Measurements from ENCODE around the gene HSD17B8.

HSD17B8 gene

DNA sequence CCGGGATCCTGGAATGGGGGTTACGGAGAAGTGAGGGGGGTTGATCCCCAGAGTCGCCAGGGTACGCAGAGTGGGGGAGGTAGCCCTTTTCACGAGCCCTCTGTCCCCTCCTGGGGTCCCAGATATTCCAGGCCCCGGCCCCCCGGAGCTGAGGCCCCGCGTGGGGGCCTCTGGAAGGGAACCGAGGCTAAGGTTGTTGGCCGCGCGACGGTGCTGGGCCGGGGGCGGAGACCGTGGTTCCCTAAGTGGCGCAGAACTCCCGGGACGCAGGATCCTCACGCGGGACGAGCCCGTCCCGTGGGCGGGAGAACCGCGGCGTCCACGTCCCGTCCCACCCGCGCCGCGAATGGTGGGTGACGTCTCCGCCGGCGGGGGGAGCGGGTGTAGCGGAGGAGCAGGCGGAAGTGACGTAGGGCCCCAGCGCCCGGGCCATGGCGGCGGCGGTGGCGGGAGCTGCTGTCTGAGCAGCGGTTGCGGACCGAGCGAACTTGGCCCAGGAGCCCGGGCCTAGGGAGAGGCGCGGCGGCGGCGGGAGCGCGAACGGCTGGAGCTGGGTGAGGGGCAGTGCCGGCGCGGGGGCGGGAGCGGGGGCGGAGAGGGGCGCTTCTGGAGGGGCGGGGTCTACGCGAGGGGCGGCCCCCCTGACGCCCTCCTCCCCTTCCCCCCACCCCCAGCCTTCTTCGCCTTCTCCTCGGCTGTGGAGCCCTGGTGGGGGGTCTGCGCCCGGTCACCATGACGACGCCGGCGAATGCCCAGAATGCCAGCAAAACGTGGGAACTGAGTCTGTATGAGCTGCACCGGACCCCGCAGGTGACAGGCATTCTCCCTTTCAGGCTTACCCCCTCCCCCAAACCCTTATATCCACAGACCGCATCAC is 3.9 kb downstream of the HSD17B8 start, which contains the start of gene RING1:
Gene RING1, plus strand, starts transcription at position 410 of the 877 bp plus-strand sequence. Its CDS starts 323 bp downstream, at position 733.
- DNase-seq (ENCODE audit: low read depth) = peak; percentile 69
- TF ChIP-seq, protein P1, sequence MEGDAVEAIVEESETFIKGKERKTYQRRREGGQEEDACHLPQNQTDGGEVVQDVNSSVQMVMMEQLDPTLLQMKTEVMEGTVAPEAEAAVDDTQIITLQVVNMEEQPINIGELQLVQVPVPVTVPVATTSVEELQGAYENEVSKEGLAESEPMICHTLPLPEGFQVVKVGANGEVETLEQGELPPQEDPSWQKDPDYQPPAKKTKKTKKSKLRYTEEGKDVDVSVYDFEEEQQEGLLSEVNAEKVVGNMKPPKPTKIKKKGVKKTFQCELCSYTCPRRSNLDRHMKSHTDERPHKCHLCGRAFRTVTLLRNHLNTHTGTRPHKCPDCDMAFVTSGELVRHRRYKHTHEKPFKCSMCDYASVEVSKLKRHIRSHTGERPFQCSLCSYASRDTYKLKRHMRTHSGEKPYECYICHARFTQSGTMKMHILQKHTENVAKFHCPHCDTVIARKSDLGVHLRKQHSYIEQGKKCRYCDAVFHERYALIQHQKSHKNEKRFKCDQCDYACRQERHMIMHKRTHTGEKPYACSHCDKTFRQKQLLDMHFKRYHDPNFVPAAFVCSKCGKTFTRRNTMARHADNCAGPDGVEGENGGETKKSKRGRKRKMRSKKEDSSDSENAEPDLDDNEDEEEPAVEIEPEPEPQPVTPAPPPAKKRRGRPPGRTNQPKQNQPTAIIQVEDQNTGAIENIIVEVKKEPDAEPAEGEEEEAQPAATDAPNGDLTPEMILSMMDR (IDR thresholded peaks at IDR 0.05; ENCODE audit: insufficient read depth, low read depth, low read length, missing control alignments) = no peak
- H3K4me3 ChIP-seq (ENCODE audit: low read length) = peak within 1 kb of the TSS; percentile 79

DNA sequence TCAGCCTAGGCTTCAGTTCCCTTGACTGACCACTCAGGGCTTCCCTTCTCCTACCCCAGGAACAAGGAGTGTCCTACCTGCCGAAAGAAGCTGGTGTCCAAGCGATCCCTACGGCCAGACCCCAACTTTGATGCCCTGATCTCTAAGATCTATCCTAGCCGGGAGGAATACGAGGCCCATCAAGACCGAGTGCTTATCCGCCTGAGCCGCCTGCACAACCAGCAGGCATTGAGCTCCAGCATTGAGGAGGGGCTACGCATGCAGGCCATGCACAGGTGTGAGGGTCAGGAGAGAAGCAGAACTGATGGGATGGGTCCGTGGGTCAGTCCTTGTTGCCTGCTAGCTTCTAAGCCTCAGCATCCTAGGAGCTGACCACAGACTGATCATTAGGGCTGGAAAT is 5.4 kb downstream of the HSD17B8 start:
- DNase-seq (ENCODE audit: low read depth) = no peak
- H3K4me3 ChIP-seq (ENCODE audit: low read length) = no peak overlapping the region
- TF ChIP-seq, protein P1 (IDR thresholded peaks at IDR 0.05; ENCODE audit: insufficient read depth, low read depth, low read length, missing control alignments) = no peak

DNA sequence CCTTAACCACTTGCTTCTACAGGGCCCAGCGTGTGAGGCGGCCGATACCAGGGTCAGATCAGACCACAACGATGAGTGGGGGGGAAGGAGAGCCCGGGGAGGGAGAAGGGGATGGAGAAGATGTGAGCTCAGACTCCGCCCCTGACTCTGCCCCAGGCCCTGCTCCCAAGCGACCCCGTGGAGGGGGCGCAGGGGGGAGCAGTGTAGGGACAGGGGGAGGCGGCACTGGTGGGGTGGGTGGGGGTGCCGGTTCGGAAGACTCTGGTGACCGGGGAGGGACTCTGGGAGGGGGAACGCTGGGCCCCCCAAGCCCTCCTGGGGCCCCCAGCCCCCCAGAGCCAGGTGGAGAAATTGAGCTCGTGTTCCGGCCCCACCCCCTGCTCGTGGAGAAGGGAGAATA is 6.7 kb downstream of the HSD17B8 start:
- TF ChIP-seq, protein P1 (IDR thresholded peaks at IDR 0.05; ENCODE audit: insufficient read depth, low read depth, low read length, missing control alignments) = no peak
- no peak overlapping the region for H3K4me3 ChIP-seq (ENCODE audit: low read length)
- DNase-seq (ENCODE audit: low read depth) = no peak

DNA sequence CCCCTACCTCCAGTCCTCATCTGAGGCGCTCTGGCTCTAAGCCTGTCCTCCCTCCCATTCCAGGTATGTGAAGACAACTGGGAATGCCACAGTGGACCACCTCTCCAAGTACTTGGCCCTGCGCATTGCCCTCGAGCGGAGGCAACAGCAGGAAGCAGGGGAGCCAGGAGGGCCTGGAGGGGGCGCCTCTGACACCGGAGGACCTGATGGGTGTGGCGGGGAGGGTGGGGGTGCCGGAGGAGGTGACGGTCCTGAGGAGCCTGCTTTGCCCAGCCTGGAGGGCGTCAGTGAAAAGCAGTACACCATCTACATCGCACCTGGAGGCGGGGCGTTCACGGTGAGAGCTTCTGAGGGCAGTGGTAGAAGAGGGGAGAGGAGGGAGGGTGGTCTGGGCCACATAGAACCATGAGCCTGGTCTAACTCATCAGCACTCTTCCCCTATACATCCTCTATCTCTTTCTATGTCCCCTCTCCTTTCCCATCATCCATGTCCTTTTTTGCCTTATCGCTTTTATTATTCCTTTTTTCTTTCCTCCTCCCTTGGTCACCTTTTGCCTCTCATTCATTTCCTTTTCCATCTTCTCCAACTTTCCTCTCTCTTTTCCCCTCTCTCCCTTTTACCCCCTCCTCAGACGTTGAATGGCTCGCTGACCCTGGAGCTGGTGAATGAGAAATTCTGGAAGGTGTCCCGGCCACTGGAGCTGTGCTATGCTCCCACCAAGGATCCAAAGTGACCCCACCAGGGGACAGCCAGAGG is 7.4 kb downstream of the HSD17B8 start:
- no peak for DNase-seq (ENCODE audit: low read depth)
- no peak overlapping the region for H3K4me3 ChIP-seq (ENCODE audit: low read length)
- TF ChIP-seq, protein P1 (IDR thresholded peaks at IDR 0.05; ENCODE audit: insufficient read depth, low read depth, low read length, missing control alignments) = no peak

DNA sequence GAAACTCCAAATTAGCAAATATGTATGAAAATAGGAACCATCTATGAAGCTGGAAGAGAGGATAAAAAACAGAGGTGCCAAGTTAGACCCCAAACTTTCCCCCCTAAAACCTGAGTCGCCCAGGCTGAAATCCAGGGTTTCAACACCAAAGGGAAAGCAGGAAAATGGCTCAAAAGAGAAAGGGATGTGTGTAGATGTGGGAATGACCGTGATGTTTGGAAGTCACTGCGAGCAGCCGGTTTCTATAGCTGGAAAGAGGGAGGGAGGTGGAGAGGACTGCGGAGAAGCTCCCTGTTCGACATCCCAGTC is 8.4 kb downstream of the HSD17B8 start:
- DNase-seq (ENCODE audit: low read depth) = no peak
- TF ChIP-seq, protein P1 (IDR thresholded peaks at IDR 0.05; ENCODE audit: insufficient read depth, low read depth, low read length, missing control alignments) = no peak
- H3K4me3 ChIP-seq (ENCODE audit: low read length) = peak overlapping the region; percentile 58

DNA sequence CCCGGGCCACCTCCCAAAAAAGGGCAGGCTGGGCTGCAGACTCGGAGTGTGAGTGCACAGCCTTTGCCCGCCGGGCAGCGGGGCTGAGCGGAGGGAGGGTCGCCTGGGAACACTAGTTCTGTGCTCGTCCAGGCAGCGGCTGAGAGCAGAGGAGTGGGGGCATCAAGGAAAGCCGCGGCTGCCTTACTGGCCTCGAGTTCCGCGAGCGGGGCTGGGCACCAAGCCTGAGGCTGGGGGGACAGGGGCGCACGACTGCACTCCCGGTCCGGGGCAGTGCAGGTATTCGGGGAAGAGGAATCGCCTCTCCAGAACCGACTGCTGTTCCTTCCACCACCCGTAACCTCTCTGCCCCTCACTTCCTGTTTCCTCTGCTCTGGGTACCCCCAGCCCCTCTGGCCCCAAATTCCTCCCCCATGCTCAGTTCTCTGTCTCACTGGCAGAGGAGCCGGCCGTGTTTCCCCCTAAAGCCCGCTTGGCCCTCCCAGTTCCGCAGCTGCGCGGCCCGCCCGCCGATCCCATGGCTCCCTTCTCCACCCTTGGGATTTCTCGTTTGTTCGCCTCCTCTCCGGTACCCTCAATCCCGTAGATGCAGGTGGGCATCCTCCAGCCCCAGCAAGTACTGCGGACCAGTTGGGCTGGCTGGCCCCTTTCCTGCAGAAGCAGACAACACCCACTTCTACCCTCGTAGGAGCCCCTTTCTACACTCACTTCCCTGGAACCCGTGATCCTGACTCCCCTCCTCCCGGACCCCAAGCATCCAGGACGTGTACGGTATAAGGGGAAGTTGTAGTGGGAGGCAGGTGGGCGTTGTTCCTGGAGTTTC is 8.9 kb downstream of the HSD17B8 start:
- TF ChIP-seq, protein P1 (IDR thresholded peaks at IDR 0.05; ENCODE audit: insufficient read depth, low read depth, low read length, missing control alignments) = no peak
- peak overlapping the region; percentile 58 for H3K4me3 ChIP-seq (ENCODE audit: low read length)
- DNase-seq (ENCODE audit: low read depth) = no peak

Measured in epithelial cell of esophagus (primary cell).